CD14-positive monocyte (primary cell): Measurements from ENCODE around the gene NBPF3. TPM values are rescaled to one million over a fixed set of nuclear protein-coding genes. Genes with fewer than 3 reads are reported as not detected.

Experiments used
- DNase-seq, 3 donors: peaks; one replicate each; pipeline ENCODE4 v3.0.0-alpha.2; 2011 to 2022
- H2AFZ ChIP-seq: 2 replicates; pipeline ENCODE4 v1.6.0; 2012; ENCODE audit warnings: mild to moderate bottlenecking, low read depth, low read length, inconsistent platforms; ENCODE audit not compliant: insufficient read depth, poor library complexity, severe bottlenecking
- H3K27ac ChIP-seq, 2 donors: 1 replicate in 1 of 2; 2 replicates in 1 of 2; pipeline ENCODE4 v1.5.1; 2012 to 2013; ENCODE audit warnings: low read length in 2 of 2, control low read depth in 1 of 2, inconsistent platforms in 1 of 2, low read depth in 1 of 2, mild to moderate bottlenecking in 1 of 2
- H3K27me3 ChIP-seq, 2 donors: one replicate each; pipeline versions ENCODE4 v1.6.0 to v1.6.1; 2011 to 2013; ENCODE audit warnings: low read length in 2 of 2; ENCODE audit not compliant: control insufficient read depth in 2 of 2, insufficient read depth in 2 of 2
- H3K36me3 ChIP-seq, 2 donors: replicated peaks in 1 of 2; 1 replicate in 1 of 2; 2 replicates in 1 of 2; pipeline versions ENCODE4 v1.5.1 to v1.6.1; 2012 to 2013; ENCODE audit warnings: low read length in 2 of 2, control low read depth in 1 of 2, inconsistent platforms in 1 of 2, mild to moderate bottlenecking in 1 of 2; ENCODE audit not compliant: insufficient read depth in 2 of 2, control insufficient read depth in 1 of 2
- H3K4me1 ChIP-seq, 2 donors: 1 replicate in 1 of 2; 2 replicates in 1 of 2; pipeline versions ENCODE4 v1.5.1 to v1.6.1; 2012 to 2013; ENCODE audit warnings: low read length in 2 of 2, control low read depth in 1 of 2, inconsistent platforms in 1 of 2, mild to moderate bottlenecking in 1 of 2, moderate library complexity in 1 of 2; ENCODE audit not compliant: insufficient read depth in 2 of 2, control insufficient read depth in 1 of 2
- H3K4me2 ChIP-seq: replicated peaks from 2 replicates; pipeline ENCODE3; 2012; ENCODE audit warnings: low read length, moderate library complexity, mild to moderate bottlenecking; ENCODE audit not compliant: poor library complexity, severe bottlenecking; ENCODE audit errors: extremely low read depth
- H3K4me3 ChIP-seq, 3 experiments: fragments of 200-600 bp in 1 of 3; sonication (generic) in 1 of 3; replicated peaks in 1 of 3; 1 replicate in 2 of 3; 2 replicates in 1 of 3; pipeline ENCODE4 v1.5.1; 2011 to 2013; ENCODE audit warnings: low read length in 3 of 3, mild to moderate bottlenecking in 3 of 3, control low read depth in 2 of 3, low read depth in 2 of 3, inconsistent platforms in 1 of 3, moderate library complexity in 1 of 3
- H3K79me2 ChIP-seq: 2 replicates; pipeline ENCODE4 v1.6.0; 2012; ENCODE audit warnings: mild to moderate bottlenecking, control low read depth, inconsistent platforms, low read length, moderate library complexity; ENCODE audit not compliant: insufficient read depth
- H3K9ac ChIP-seq: 2 replicates; pipeline ENCODE4 v1.6.0; 2017; ENCODE audit warnings: low read length, mild to moderate bottlenecking; ENCODE audit not compliant: insufficient read depth, poor library complexity, severe bottlenecking
- H3K9me3 ChIP-seq, 2 donors: replicated peaks in 1 of 2; 1 replicate in 1 of 2; 2 replicates in 1 of 2; pipeline versions ENCODE4 v1.5.1 to v1.6.1; 2012 to 2013; ENCODE audit warnings: low read length in 2 of 2, control low read depth in 1 of 2; ENCODE audit not compliant: control insufficient read depth in 1 of 2, insufficient read depth in 1 of 2
- H4K20me1 ChIP-seq: 2 replicates; pipeline ENCODE4 v1.6.0; 2012; ENCODE audit warnings: mild to moderate bottlenecking, low read length, control low read depth, moderate library complexity; ENCODE audit not compliant: insufficient read depth
- H3K27ac Mint-ChIP-seq, 7 donors: one replicate each; pipeline ENCODE4 v1.8.0; 2020; ENCODE audit warnings: mild to moderate bottlenecking in 7 of 7, mixed read lengths in 7 of 7, moderate library complexity in 6 of 7, inconsistent platforms in 2 of 7
- H3K27me3 Mint-ChIP-seq, 3 donors: one replicate each; pipeline ENCODE4 v1.8.0; 2021 to 2022; ENCODE audit warnings: low read depth in 3 of 3, mild to moderate bottlenecking in 3 of 3, mixed read lengths in 3 of 3, moderate library complexity in 3 of 3, inconsistent platforms in 1 of 3
- H3K36me3 Mint-ChIP-seq, 2 donors: one replicate each; pipeline ENCODE4 v1.8.0; 2020; ENCODE audit warnings: mixed read lengths in 2 of 2, inconsistent platforms in 1 of 2, mild to moderate bottlenecking in 1 of 2
- H3K4me1 Mint-ChIP-seq: one replicate; pipeline ENCODE4 v1.8.0; 2020; ENCODE audit warnings: mild to moderate bottlenecking, mixed read lengths
- H3K4me3 Mint-ChIP-seq, 2 donors: one replicate each; pipeline ENCODE4 v1.8.0; 2020; ENCODE audit warnings: mild to moderate bottlenecking in 2 of 2, mixed read lengths in 2 of 2, moderate library complexity in 1 of 2
- H3K9me3 Mint-ChIP-seq, 7 donors: one replicate each; pipeline ENCODE4 v1.8.0; 2020 to 2022; ENCODE audit warnings: mixed read lengths in 7 of 7, mild to moderate bottlenecking in 6 of 7, moderate library complexity in 6 of 7, inconsistent platforms in 2 of 7
- CTCF ChIP-seq: fragments of 200-600 bp; IDR thresholded peaks from one replicate; pipeline ENCODE4 v1.8.0; 2022; ENCODE audit warnings: antibody characterized with exemption, mild to moderate bottlenecking
- WGBS: methylation state at CpG from one replicate; pipeline ENCODE4 v1.1.5; 2013; ENCODE audit warnings: missing lambda C conversion rate; ENCODE audit not compliant: insufficient coverage; 5-methylcytosine and 5-hydroxymethylcytosine counted together
- intact Hi-C, 2 donors: fragments of 100-400 bp; cut with micrococcal nuclease; formaldehyde crosslinking; loops; one replicate each; pipeline versions ENCODE4 v1.15.0 to v1.15.1; 2023
- polyA minus RNA-seq: library from RNA; depleted of rRNA, polyadenylated mRNA; stranded (reverse); fragments of >200 nt; gene quantifications from 2 replicates; pipeline ENCODE4 v1.2.3, GENCODE V29; 2012
- polyA plus RNA-seq, 3 donors: library from polyadenylated mRNA; depleted of rRNA in 1 of 3; unstranded in 2 of 3; stranded (reverse) in 1 of 3; fragments of 300-500 nt in 2 of 3; fragments of >200 nt in 1 of 3; fragmentation: Illumina TruSeq in 2 of 3; gene quantifications; 1 replicate in 2 of 3; 2 replicates in 1 of 3; pipeline ENCODE4 v1.2.3, GENCODE V29; 2012 to 2021
- total RNA-seq, 12 experiments: library from RNA in 1 of 12; stranded (reverse) in 1 of 12; fragments of 120-200 nt in 1 of 12; gene quantifications; one replicate each; pipeline ENCODE4 v1.2.4 and lab custom pipeline; 2013 to 2026; ENCODE audit warnings: mixed read lengths in 6 of 12, inconsistent platforms in 1 of 12

The NBPF3 gene
- total RNA-seq (2013) = 0.12 TPM
- polyA plus RNA-seq = 1 to 10 TPM in 2 of 3 donors, not detected in 1; 1.2 to 1.5 TPM
- 0.83 and 1.8 TPM in 2 replicates for polyA minus RNA-seq
- total RNA-seq (lab: John Stamatoyannopoulos, UW) = 0.81 to 6.7 (median 2.2) reads per million in 11 experiments

- Histone ChIP-seq H3K9ac (peak within 1 kb of the TSS; percentile 40), H4K20me1 (no peaks in the 10 kb centered on the region), H3K4me1 (peaks cover 0 to 7% of the 10 kb centered on the region in 2 donors), H3K27ac (no peak within 1 kb of the TSS), H3K4me3 (peak within 1 kb of the TSS; percentile 35 to 77 (median 59)), H3K36me3 (no peaks in the 10 kb centered on the region), H2AFZ (peak within 1 kb of the TSS; percentile 83), H3K4me2 (peak within 1 kb of the TSS; percentile 78), H3K9me3 (no peaks in the 10 kb centered on the region), H3K79me2 (no peaks in the 10 kb centered on the region), H3K27me3 (peaks cover 3 to 52% of the 10 kb centered on the region in 2 donors)
- no peak for TF ChIP-seq CTCF
- Mint-ChIP-seq H3K4me1 (peaks cover 21% of the 10 kb centered on the region), H3K4me3 (peak within 1 kb of the TSS; percentile 86 to 93), H3K9me3 (peaks cover 0 to 10% (median 2%) of the 10 kb centered on the region in 7 donors), H3K27me3 (peaks cover 57 to 69% (median 60%) of the 10 kb centered on the region in 3 donors), H3K27ac (peak within 1 kb of the TSS in 2 of 7 donors; percentile 43 to 58), H3K36me3 (peaks cover 0 to 4% of the 10 kb centered on the region in 2 donors)
- peak in 2 of 3 donors; percentile 48 to 69 for DNase-seq
- intact Hi-C loops = no loop called here
- under 1% methylated on average over 67 of the region's 87 CpGs for WGBS
Observed at GRCh38 chr1:21439721-21440629, at the start of gene NBPF3. NBPF3 (plus strand) TSS chr1:21440137; CDS start chr1:21445087, 4,950 bp downstream.

GRCh38 chr1:21391497-21391896 lies 48.4 kb upstream of the NBPF3 start:
- DNase-seq = no peak
- Histone ChIP-seq H3K4me1 (peaks cover 0 to 5% of the 10 kb centered on the region in 2 donors), H3K4me3 (no peak overlapping the region), H3K36me3 (no peaks in the 10 kb centered on the region), H3K4me2 (no peak overlapping the region), H3K27me3 (peaks cover 7 to 42% of the 10 kb centered on the region in 2 donors), H4K20me1 (no peaks in the 10 kb centered on the region), H3K9me3 (no peaks in the 10 kb centered on the region), H2AFZ (no peak overlapping the region), H3K79me2 (no peaks in the 10 kb centered on the region), H3K27ac (no peak overlapping the region), H3K9ac (no peak overlapping the region)
- 100% methylated on average over 3 of the region's 4 CpGs for WGBS
- Mint-ChIP-seq H3K9me3 (peaks cover 0 to 4% (median 2%) of the 10 kb centered on the region in 7 donors), H3K4me1 (peaks cover 4% of the 10 kb centered on the region), H3K36me3 (no peaks in the 10 kb centered on the region), H3K27me3 (peaks cover 43 to 62% (median 54%) of the 10 kb centered on the region in 3 donors), H3K27ac (no peak overlapping the region), H3K4me3 (no peak overlapping the region)
- no peak for TF ChIP-seq CTCF
- intact Hi-C loops = no loop called here
